Uterus (tissue), 4 donors: Measurements from ENCODE around the gene TEX53. TPM values are rescaled to one million over a fixed set of nuclear protein-coding genes. Genes with fewer than 3 reads are reported as not detected.

Experiments used
- DNase-seq, 2 donors: peaks; one replicate each; pipeline ENCODE4 v3.0.0-alpha.2; 2019 to 2020
- H3K27ac ChIP-seq, 2 donors: fragments of 200-600 bp; sonication (generic); 1 replicate in 1 of 2; 2 replicates in 1 of 2; pipeline ENCODE4 v1.5.1; 2016 to 2018
- H3K27me3 ChIP-seq, 2 donors: fragments of 200-600 bp; sonication (generic); one replicate each; pipeline ENCODE4 v1.5.1; 2018 to 2019; ENCODE audit warnings: control low read depth in 1 of 2
- H3K36me3 ChIP-seq, 2 donors: fragments of 200-600 bp; sonication (generic); one replicate each; pipeline ENCODE4 v1.5.1; 2019; ENCODE audit warnings: control low read depth in 1 of 2
- H3K4me1 ChIP-seq, 2 donors: fragments of 200-600 bp; sonication (generic); one replicate each; pipeline ENCODE4 v1.5.1; 2018 to 2019; ENCODE audit warnings: control low read depth in 1 of 2
- H3K4me3 ChIP-seq, 2 donors: fragments of 200-600 bp; sonication (generic); 1 replicate in 1 of 2; 2 replicates in 1 of 2; pipeline ENCODE4 v1.5.1; 2018 to 2019; ENCODE audit warnings: mild to moderate bottlenecking in 1 of 2
- H3K9me3 ChIP-seq, 2 donors: fragments of 200-600 bp; sonication (generic); one replicate each; pipeline ENCODE4 v1.5.1; 2019; ENCODE audit warnings: control low read depth in 1 of 2
- POLR2A ChIP-seq, 2 donors: fragments of 450-650 bp; IDR thresholded peaks; one replicate each; pipeline ENCODE4 v1.6.1; 2016; ENCODE audit warnings: antibody characterized with exemption in 2 of 2, mild to moderate bottlenecking in 1 of 2, moderate library complexity in 1 of 2
- intact Hi-C: fragments of 100-400 bp; cut with DNase I; formaldehyde crosslinking; loops from one replicate; pipeline ENCODE4 v1.15.1; 2023; ENCODE audit warnings: low total_unique reads
- total RNA-seq, 4 donors: library from RNA; depleted of rRNA in 3 of 4; stranded (reverse); fragments of >200 nt in 3 of 4; gene quantifications; one replicate each; pipeline versions ENCODE4 v1.1.0 to v1.2.4, GENCODE V29; 2014 to 2023
- TF ChIP-seq, protein P1 (sequence below), 4 experiments: fragments of 200-600 bp in 2 of 4; fragments of 450-650 bp in 2 of 4; sonication (generic) in 2 of 4; IDR thresholded peaks; one replicate each; pipeline ENCODE4 v1.5.1; 2016 to 2019; ENCODE audit warnings: antibody characterized with exemption in 4 of 4, mild to moderate bottlenecking in 2 of 4, moderate library complexity in 1 of 4
- donor health status: DM: yes; HTN: yes; CAD: no.

The TEX53 gene
- total RNA-seq, 4 donors from 2014 or later = not detected

DNA sequence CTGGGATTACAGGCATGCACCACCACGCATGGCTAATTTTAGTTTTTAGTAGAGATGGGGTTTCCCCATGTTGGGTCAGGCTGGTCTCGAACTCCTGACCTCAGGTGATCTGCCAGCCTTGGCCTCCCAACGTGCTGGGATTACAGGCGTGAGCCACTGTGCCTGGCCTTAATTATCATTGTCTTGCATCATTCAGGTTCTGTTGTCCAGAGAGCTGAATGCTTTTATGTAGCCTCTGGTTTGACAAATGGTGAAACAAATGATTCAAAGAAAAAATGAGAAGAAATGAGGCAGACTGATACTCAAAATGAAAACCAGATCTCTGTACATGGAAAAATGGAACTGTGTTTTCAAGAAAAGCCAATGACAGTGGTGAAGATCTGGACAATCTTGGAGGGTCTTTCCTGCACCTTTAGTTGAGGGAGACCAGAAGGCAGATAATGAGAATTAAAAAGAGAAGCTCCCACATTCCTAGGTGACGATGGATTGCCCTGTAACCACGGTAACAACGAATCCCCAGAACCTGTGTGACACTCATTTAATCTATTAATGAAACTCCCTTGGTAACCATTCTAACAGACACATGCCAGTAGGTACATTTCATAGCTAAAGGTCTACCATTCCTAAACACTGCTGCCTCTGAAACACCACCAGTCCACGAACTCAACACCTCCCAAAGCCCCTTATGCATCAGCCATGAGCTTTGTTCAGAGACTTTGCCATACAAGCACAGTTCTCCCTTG, 22.8 kb upstream of the TEX53 start:
- H3K27ac ChIP-seq = no peak overlapping the region
- H3K27me3 ChIP-seq = no peaks in the 10 kb centered on the region
- no peak for DNase-seq
- no peak for TF ChIP-seq POLR2A (IDR thresholded peaks at IDR 0.05)
- TF ChIP-seq, protein P1, sequence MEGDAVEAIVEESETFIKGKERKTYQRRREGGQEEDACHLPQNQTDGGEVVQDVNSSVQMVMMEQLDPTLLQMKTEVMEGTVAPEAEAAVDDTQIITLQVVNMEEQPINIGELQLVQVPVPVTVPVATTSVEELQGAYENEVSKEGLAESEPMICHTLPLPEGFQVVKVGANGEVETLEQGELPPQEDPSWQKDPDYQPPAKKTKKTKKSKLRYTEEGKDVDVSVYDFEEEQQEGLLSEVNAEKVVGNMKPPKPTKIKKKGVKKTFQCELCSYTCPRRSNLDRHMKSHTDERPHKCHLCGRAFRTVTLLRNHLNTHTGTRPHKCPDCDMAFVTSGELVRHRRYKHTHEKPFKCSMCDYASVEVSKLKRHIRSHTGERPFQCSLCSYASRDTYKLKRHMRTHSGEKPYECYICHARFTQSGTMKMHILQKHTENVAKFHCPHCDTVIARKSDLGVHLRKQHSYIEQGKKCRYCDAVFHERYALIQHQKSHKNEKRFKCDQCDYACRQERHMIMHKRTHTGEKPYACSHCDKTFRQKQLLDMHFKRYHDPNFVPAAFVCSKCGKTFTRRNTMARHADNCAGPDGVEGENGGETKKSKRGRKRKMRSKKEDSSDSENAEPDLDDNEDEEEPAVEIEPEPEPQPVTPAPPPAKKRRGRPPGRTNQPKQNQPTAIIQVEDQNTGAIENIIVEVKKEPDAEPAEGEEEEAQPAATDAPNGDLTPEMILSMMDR (IDR thresholded peaks at IDR 0.05) = no peak
- H3K36me3 ChIP-seq = no peaks in the 10 kb centered on the region
- H3K9me3 ChIP-seq = no peaks in the 10 kb centered on the region
- H3K4me1 ChIP-seq = no peaks in the 10 kb centered on the region
- intact Hi-C loops = no loop called here
- H3K4me3 ChIP-seq = no peak overlapping the region

DNA sequence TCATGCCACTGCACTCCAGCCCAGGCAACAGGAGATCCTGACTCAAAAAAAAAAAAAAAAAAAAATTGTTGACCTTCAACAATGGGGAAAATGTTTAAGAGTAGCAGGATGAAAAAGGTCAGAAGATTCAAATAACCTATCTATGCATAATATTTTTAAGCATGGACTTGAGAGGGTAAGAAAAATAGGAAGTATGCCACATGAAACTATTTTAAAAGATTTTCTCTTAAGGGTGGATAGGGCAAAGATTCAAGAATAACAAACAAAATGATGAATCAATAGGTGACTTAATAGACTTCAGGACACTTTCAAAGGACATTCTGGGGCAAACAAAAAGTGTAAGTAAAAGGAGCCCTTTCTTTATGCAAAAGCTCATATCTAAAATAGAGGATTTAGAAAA, 21.2 kb upstream of the TEX53 start:
- no peaks in the 10 kb centered on the region for H3K27me3 ChIP-seq
- H3K4me3 ChIP-seq = no peak overlapping the region
- H3K36me3 ChIP-seq = no peaks in the 10 kb centered on the region
- no peaks in the 10 kb centered on the region for H3K9me3 ChIP-seq
- DNase-seq = no peak
- no peaks in the 10 kb centered on the region for H3K4me1 ChIP-seq
- H3K27ac ChIP-seq = no peak overlapping the region
- intact Hi-C loops = no loop called here
- TF ChIP-seq, protein P1 (IDR thresholded peaks at IDR 0.05) = no peak
- TF ChIP-seq POLR2A (IDR thresholded peaks at IDR 0.05) = no peak

DNA sequence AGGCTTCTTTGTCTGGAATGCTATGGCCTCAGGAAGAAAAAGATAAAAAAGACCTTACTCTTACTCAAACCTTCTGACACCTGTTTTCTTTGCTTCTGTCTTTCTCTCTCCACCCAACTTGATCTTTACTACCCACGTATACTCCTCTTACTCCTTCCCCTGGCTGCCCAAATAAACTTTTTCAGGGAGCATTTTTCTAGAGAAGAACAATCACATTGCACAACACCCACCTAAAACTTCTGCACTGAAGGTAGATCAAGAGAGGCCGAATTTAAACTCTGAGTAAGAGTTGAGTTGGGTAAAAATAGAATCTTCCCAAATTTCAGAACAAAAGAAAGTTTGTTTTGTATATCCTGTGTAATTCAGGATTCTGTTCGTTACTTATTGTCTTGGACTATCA, 20.5 kb upstream of the TEX53 start:
- TF ChIP-seq POLR2A (IDR thresholded peaks at IDR 0.05) = no peak
- TF ChIP-seq, protein P1 (IDR thresholded peaks at IDR 0.05) = no peak
- H3K4me3 ChIP-seq = no peak overlapping the region
- H3K9me3 ChIP-seq = no peaks in the 10 kb centered on the region
- no peaks in the 10 kb centered on the region for H3K27me3 ChIP-seq
- no peak for DNase-seq
- H3K27ac ChIP-seq = no peak overlapping the region
- intact Hi-C loops = no loop called here
- no peaks in the 10 kb centered on the region for H3K4me1 ChIP-seq
- H3K36me3 ChIP-seq = no peaks in the 10 kb centered on the region

DNA sequence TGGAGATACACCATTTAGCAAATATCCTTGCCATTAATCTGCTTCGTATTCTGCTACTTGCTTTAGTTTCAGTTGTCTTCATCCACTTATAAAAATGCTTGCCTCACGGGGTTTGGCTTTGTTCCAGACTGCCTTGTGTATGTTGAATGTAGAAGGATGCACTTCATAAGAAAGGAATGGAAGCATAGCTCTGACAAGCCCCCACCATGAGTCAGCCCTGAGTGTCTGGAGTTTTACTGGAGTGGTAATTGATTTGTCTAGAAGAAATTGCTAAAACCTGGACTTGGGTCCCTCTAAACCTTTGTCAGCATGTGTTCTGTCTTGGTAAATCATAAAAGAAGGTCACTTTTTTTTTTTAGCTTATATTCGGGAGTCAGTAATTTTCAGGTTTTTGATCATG, 19.8 kb upstream of the TEX53 start:
- Histone ChIP-seq H3K27me3 (no peaks in the 10 kb centered on the region), H3K4me1 (no peaks in the 10 kb centered on the region), H3K27ac (no peak overlapping the region), H3K36me3 (no peaks in the 10 kb centered on the region), H3K9me3 (no peaks in the 10 kb centered on the region), H3K4me3 (no peak overlapping the region)
- intact Hi-C loops = no loop called here
- DNase-seq = peak in 1 of 2 donors; percentile 50
- TF ChIP-seq, protein P1 (IDR thresholded peaks at IDR 0.05) = no peak
- TF ChIP-seq POLR2A (IDR thresholded peaks at IDR 0.05) = no peak

DNA sequence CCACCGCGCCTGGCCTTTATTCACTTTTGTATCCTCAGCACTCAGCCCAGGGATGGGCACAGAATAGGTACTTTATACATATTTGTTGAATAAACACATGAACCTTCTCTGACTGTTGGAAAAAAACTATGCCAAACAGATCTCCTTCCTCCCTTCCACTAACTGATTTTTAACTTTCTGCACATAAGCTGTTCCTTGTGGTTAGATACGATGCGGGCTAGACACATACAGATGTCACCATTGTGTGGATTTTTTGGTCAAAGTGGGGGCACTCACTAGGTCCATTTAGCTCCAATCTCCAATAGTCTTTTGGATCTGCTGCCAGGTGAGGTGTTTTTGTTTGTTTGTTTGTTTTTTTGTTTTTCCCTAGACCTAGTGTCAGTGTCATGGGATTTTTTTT, 19.3 kb upstream of the TEX53 start:
- Histone ChIP-seq H3K9me3 (no peaks in the 10 kb centered on the region), H3K4me3 (no peak overlapping the region), H3K27me3 (no peaks in the 10 kb centered on the region), H3K36me3 (no peaks in the 10 kb centered on the region), H3K4me1 (no peaks in the 10 kb centered on the region), H3K27ac (no peak overlapping the region)
- TF ChIP-seq, protein P1 (IDR thresholded peaks at IDR 0.05) = no peak
- no peak for TF ChIP-seq POLR2A (IDR thresholded peaks at IDR 0.05)
- DNase-seq = no peak
- intact Hi-C loops = no loop called here
